Superior temporal gyrus (tissue), 1 donor: Measurements from ENCODE around the gene TM2D1.
A peak's percentile ranks its signal among the peaks of the same experiment; 100 is the strongest.
"Not testable (repeated sequence)": the region's sequence is repeated elsewhere in the genome, so short reads cannot be mapped to it uniquely, and the experiment has no call there.

Experiments used
- DNase-seq: peaks from one replicate; pipeline ENCODE4 v3.0.0-alpha.2; 2016; ENCODE audit errors: extremely low spot score

TM2D1 gene

DNA sequence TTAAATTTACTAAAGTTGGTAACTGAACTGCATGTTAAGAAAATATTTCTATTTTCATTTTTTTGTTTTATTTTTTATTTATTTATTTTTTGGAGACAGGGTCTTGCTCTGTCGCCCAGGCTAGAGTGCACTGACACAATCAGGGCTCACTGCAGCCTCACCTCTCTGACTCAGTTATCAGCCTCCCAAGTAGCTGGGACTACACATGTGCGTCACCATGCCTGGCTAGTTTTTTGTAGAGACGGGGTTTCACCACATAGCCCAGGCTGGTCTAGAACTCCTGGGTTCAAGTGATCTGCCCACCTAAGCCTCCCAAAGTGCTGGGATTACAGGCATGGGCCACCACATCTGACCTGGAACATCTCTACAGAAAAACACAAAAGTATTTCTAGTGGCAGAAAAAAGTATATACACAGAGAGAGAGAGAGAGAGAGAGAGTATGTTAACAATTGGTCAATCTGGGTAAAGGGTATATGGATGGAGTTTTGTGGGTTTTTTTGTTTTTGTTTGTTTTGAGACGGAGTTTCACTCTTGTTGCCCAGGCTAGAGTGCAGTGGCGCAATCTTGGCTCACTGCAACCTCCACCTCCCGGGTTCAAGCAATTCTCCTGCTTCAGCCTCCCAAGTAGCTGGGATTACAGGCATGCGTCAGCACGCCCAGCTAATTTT, 5.8 kb downstream of the TM2D1 start:
- DNase-seq, result not testable (repeated sequence)

DNA sequence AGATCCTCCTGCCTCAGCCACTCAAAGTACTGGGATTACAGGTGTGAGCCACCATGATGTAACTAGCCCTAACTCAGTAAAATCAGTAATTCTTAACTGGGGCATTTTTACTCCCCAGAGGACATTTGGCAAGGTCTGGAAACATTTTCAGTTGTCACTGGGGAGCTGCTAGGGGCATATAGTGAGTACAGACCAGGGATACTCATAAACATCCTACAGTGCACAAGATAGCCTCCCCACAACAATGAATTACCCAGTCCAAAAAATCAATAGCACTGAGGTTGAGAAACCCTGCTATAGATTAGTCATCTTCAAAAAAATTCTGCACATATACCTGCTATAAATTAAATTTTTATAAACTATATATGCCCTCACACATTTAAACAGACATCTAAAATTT, 13.0 kb downstream of the TM2D1 start:
- DNase-seq, result no peak

DNA sequence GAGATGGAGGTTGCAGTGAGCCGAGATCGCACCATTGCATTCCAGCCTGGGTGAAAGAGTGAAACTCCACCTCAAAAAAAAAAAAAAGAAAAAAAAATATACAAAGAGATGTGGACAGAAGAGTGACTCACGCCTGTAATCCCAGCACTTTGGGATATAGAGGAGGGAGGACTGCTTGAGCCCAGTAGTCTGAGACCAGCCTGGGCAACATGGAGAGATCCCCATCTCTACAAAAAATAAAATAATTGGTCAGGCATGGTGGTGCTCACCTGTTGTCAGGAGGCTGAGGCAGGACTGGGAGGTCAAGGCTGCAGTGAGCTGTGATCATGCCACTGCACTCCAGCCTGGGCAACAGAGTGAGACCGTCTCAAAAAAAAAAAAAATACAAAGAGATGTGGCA, 13.7 kb downstream of the TM2D1 start:
- not testable (repeated sequence) for DNase-seq

DNA sequence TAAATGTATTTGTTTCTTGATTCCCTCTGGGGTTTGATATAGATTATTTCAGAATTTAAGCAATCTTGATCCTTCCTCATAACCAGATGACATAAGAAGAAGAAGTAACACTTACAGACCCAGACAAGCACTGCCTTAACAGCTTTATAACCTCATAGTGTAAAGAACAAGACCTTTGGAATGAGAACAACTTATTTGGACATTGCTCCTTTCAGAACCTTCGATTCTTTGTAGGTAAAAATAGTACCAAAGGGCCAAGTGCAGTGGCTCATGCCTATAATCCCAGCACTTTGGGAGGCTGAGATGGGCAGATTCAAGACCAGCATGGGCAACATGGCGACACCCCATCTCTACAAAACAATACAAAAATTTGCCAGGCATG, 15.0 kb downstream of the TM2D1 start:
- no peak for DNase-seq

DNA sequence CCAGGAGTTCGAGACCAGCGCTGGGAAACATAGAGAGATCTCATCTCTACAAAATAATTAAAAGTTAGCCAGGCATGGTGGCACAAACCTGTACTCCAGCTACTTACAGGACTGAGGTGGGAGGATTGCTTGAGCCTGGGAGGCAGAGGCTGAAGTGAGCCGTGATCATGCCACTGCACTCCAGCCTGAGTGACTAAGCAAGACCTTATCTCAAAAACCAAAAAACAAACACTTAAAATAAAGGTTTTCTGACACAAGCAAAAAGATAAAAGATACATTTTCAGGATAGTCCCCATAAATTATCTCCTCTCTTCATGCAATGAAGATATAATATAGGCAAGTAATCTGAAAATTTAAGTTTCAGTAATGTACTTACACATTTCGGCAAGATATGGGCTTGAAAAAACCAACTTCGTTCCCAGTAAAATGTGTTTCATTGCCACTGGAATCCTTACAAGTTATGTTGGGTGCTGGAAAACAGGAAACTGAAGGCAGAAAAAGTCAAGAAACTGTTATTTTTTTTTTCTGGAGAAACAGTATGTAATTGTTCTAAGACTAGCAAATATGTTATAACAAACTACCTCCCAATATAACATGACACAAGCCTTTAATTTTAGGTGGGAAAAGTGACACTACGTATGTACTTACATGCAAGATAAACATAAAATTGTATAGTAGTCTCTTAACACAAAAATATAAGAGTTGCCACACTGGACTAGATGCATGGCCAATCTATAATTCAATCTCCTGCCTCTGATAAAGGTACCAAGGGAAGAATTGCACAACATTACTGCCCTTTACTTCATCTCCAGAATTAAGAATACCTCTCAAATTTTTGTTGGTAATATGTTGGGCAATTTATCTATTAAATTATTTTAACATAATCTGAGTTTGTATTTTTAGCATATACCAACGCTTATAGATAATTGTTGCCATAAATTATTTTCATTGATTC, 15.7 kb downstream of the TM2D1 start:
- no peak for DNase-seq

DNA sequence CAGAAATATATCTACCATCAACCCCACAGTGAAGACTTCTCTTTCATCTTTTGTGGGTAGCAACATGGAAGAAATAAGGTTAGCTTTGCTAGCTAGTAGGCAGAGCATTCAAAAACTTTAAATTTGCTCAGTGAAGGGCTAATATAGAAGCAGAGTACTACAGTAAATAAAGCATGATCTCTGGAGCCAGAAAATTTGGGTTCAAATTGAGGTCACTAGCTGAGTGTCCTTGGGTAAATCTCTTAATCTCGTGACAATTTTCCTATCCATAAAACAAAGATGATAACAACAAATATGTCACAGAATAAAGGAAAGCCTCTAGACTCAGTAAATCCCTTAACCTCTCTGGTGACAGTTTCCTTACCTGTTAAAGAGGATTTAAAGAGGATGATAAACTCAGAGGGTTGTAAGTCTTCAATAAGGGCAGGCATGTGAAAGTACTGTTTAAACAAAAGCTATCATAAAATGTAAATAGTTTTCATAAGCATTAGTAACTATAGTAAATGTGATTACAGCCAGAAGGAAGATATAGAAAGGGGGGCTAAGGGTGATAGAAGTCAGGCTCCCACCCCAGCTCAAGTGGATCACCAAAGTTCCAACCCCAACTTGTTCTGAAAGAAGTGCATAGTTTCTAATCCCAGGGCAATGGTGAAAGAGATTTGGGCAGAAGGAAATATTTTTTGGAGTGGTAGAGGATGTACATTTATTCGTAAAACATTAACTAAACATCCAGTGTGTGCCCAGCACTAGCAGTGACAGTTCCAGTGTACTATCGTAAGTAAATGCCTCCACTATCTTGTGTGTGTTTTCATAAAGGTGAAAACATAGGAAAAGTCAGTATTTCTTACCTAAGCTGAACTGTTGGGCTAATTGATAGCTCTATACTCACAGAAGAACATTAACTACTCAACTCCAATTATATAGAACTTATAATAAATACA, 24.8 kb downstream of the TM2D1 start:
- no peak for DNase-seq

DNA sequence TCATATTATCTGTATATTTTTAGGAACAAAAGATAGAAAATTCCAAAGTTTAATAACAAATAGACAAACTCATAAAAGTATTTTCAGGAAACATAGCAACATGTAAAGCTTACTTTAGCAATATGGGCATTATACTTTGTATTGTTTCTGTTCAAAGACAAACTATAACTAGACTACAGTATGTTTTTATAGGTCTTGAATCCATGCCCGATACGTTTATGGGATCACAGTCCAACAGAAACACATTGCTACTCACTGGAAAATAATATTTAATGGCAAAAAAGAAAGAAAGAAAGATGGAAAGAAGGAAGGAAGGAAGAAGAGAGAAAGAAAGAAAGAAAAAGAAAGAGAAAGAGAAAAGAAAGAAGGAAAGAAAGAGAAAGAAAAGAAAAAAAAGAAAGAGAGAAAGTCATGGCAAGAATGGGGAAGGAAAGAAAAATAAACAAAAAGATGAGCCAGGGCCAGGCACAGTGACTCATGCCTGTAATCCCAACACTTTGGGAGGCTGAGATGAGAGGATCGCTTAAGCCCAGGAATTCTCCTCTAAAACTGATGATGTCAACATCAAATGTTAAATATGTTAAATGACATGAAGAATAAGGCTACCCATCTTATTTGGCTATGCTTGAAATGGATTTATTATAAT, 32.7 kb downstream of the TM2D1 start:
- DNase-seq, result no peak

DNA sequence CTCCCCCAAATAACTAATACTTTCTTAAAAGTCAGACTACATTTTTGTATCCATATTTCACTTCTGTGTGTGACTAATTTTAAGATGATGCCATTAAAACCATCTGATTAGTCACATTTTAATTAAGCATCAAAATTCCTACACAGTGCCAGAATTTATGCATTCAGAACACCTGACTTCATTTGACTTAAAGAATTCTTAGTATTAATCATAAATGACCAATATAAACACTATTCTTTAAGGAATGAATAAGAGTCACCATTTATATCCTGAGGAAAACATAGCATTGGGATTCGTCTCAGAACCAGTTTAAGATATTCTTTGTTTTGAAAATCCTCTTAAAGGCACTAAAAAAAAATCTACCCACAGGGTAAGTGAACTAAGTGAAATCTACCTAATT, 37.0 kb downstream of the TM2D1 start:
- DNase-seq, result no peak

DNA sequence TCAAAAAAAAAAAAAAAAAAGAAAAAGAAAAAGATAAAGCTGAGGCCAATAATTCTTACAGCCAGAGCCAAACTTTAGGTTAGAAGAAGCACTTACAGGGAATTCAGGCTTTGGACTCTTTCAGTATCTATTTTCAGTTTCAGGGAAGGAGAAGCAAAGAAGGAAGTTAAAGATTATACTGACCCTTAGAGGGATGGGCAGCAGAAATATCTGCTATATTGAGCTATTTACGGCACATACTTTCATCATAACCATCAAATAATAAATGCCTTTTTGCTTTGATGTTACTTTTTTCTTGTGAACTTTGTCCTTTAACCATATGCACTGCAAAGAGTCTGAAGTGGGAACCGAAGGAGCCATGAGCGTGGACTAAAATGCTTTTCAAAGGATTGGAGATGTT, 42.0 kb downstream of the TM2D1 start:
- no peak for DNase-seq

DNA sequence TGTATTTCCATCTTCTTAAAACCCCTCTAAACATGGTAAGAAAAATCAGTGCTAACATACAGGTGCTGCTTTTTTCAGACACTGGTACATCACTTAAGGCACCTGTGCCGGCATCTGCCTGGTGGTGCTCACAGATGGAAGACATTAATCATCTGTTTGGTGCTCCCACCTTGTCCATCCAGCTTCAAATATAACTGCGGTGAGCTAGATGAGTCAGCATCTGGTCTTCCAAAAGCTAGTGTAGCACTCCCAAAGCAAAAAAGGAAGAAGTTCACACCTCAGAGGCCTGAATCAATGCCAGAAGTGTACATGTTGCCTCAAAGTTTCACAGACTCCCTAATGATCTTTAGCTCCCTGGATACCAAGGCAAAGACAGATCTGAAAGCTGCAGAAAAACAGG, 44.4 kb downstream of the TM2D1 start:
- peak; percentile 55 for DNase-seq

DNA sequence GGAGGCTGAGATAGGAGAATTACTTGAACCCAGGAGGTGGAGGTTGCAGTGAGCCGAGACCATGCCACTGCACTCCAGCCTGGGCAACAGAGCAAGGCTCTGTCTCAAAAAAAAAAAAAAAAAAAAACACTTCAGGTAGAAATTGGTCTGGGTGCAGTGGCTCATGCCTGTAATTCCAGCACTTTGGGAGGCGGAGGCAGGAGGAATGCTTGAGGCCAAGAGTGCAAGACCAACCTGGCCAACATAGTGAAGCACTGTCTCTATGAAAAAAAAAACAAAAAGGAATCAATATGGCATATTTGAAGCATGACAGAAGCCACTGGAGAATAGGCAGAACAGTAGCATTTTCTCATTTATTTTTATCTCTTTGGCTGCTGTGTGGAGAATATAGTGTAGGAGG, 48.1 kb downstream of the TM2D1 start:
- not testable (repeated sequence) for DNase-seq

DNA sequence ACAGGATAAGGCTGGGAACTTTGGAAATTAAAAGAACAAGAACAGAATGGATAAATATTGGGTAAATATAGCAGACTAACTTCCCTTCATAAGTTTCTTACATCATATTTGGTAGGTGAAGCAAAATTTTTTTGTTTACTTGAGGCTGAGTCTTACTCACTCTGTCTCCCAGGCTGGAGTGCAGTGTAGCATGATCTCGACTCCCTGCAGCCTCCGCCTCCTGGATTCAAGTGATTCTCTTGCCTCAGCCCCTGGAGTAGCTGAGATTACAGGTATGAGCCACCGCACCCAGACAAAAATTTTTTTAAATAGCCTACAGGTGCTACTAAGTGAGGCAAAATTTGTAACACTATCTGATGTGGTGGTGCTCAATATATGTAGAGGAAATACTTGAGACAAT, 50.7 kb downstream of the TM2D1 start:
- DNase-seq, result no peak

DNA sequence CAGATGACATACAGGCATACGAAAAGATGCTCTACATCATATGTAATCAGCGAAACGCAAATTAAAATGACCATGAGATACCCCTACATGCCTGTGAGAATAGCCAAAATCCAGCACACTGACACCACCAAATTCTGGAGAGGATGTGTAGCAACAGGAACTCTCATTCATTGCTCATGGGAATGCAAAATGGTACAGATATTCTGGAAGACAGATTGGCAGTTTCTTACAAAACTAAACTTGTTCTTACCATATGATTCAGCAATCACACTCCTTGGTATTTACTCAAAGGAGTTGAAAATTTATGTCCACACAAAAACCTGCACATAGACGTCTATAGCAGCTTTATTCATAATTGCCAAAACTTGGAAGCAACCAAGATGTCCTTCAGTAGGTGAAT, 52.6 kb downstream of the TM2D1 start:
- DNase-seq, result no peak

DNA sequence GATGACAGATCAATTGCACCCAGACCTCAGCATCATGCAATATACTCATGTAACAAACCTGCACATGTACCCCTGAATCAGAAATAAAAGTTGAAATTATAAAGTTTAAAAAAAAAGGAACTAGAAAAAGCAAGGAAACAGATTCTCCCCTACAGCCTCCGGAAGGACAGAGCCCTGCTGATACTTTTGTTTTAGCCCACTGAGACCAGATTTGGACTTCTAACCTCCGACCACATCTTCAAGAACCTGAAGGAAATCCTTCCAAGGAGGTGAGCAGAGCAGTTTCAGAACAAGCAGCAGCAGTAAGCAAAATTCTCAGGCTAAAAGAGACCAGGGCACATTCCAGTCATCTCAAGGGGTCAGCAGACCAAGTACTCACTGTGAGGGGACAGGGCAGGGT, 54.5 kb downstream of the TM2D1 start:
- no peak for DNase-seq

DNA sequence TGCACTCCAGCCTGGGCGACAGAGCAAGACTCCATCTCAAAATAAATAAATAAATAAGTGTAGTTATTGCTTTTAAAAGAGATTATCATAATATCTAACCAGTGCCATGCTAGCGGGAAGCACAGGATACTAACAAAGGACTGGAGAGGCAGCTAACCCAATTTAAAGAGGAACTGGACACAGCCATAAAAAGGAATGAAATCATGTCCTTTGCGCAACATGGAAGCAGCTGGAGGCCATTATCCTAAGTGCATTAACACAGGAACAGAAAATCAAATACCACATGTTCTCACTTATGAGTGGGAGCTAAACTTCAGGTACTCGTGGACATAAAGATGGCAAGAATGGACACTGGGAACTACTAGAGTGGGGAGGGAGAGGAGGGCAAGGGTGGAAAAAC, 54.9 kb downstream of the TM2D1 start:
- no peak for DNase-seq

DNA sequence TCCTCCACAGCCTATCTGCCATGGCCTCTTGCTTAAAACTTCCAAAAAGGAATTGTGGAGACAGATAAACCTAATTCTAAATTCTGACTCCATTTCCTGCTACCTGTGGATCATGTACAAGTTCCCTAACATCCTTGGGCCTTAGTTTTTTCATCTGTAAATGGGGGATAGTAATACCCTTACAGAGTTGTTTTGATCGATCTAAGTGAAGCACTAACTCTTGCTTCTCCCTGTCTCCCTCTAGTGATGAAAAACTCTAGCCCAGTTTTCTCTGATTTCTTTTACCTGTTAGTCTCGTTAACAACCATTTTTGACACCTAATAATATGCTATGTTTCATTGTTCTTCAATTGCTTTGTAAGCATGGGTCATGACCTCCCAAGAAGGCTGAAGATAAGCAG, 65.9 kb downstream of the TM2D1 start:
- DNase-seq, result no peak

DNA sequence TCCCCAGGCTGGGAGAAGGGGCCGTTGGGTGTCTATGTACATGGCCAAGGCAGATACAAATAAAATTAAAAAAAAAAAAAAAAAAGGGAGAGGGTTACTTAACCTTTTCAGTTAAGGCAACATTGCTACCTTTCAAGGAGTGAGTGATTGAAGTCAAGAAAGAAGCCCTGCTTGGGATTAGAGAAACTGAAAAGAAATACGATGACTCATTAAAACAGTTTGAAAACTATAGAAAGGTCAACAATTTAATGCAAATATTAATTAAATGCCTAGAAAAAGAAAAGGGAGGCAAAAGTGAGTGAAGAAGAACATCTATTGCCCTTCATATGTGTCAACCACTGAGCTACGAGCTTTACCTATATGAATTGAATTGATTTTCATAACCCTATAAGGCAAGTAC, 69.5 kb downstream of the TM2D1 start:
- DNase-seq, result no peak

DNA sequence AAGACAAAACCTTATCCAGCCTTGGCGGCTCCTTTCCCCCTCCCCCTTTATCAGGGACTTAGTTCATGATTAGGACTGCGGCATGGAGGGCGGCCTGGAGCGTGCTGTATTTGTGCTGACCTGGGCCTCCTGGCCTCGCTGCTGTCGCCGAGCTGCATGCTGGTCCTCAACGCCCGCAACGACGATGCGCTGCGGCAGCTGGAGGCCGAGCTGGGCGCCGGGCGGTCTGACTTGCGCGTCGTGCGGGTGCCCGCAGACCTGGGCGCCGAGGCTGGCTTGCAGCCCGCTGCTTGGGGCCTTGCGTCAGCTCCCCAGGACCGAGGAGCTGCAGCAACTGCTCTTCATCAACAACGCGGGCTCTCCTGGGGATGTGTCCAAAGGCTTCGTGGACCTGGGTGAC, 70.9 kb downstream of the TM2D1 start:
- DNase-seq, result no peak

DNA sequence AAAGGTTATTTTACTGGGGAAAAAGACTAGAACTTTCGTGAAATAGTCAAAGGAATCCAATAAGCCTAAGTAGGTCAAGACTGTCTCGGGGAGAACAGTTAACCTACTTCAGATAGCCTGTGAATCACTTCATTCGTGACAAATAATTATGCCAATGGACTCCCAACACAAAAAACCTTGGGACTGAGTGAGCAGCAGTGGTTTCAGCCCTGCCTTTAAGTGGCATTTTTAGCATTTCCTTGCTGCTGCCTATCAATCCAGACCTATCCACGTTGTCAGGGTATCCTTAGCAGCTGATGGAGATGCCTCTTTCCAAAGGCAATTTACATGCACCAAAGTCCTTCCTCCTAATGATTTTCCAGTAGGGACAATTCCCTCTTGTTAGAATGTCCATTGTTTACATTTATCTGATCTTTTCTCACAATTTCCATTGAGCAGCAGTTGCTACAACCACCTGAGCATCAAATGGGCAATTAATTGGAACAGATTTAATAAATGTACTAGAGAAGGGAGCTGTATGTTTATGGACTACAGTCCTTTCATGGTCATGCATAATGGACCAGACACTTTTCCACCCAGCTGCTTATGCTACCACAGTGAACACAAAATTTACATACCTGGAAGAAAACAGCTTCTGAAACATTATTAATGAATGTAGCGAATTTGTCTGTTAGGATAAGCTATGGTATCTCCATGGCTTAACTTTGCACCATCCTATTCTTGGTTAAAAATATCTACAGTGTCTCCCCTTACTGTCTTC, 75.8 kb downstream of the TM2D1 start:
- no peak for DNase-seq

DNA sequence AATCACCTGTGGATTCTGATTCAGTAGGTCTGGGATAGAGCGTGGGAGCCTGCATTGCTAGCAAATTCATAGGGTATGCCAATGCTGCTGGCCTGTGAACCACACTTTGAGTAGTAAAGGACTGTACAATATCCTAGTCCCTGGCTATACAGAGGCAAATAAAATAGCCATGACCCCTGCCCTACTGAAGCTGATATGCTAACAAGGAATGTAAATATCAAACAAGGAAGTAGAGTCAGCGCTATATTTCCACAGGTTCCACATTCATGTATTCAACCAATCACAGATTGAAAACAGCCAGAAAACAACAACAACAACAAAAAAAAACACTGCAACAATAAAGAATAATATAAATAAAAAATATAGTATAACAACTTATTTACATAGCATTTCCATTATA, 77.8 kb downstream of the TM2D1 start:
- DNase-seq, result no peak

DNA sequence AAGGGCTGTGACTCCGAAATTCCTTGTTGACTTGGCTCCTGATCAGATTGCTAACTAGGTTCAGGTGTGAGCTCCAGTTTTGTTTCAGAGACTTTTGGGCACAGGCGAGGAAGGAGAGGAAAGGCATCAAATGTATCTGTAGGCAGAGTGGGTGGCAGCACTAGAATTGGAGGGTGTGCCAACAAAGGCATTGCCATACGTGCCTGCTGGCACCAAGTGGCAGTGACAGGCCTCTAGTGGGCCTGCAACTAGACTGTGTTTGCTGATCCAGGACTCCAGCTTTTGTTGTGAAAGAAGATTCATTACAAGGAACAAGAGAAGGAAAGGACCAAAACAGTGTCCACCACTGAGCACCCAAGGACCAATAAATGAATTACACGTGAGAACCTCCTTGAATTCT, 79.5 kb downstream of the TM2D1 start:
- peak; percentile 56 for DNase-seq
